Measurements from ENCODE around the gene YJEFN3.

- TF ChIP-seq POLR2A (IDR thresholded peaks at IDR 0.05; ENCODE audit: low read depth, low read length) (no peak), POLR2AphosphoS5 (IDR thresholded peaks at IDR 0.05; ENCODE audit: low read depth, low read length) (no peak)
These were observed 52.7 kb downstream of the YJEFN3 start for GRCh38 chr19:19581391-19581790.

Data from GM12891 (cell line).